NT2/D1 (cell line): ENCODE measurements around the gene PLIN4.

Source experiments
- YY1 ChIP-seq: IDR thresholded peaks from 2 replicates; pipeline ENCODE4 v1.6.1; 2011; ENCODE audit not compliant: insufficient read length, insufficient read depth
- ZNF274 ChIP-seq: IDR thresholded peaks from 2 replicates; pipeline ENCODE4 v1.6.1; 2011; ENCODE audit warnings: mild to moderate bottlenecking, low read depth, low read length

GRCh38 chr19:4482721-4483364, 35.4 kb downstream of the PLIN4 start:
- TF ChIP-seq YY1 = no peak
- TF ChIP-seq ZNF274 = no peak
